HEK293 (cell line): ENCODE measurements around the gene ICOS.
"Not testable (repeated sequence)": the region's sequence is repeated elsewhere in the genome, so short reads cannot be mapped to it uniquely, and the experiment has no call there.

Experiments
- CTCF ChIA-PET: fragments of 350-600 bp; formaldehyde crosslinking; extraction: SDS; loops from one replicate; lab custom pipeline; 2021; ENCODE audit warnings: antibody characterized with exemption; lab: Yijun Ruan, JAX
- POLR2A ChIA-PET: fragments of 300-600 bp; formaldehyde crosslinking; extraction: SDS; loops from one replicate; lab custom pipeline; 2020; ENCODE audit warnings: antibody characterized with exemption, inconsistent platforms; lab: Yijun Ruan, JAX
- H3K27ac ChIP-seq: fragments of 200-500 bp; sonication (Bioruptor generic); 2 replicates; pipeline ENCODE4 v1.5.1; 2014; ENCODE audit warnings: low read depth, low read length, control low read depth, inconsistent platforms; ENCODE audit errors: extremely low read depth
- H3K36me3 ChIP-seq, 2 experiments: fragments of 200-500 bp in 1 of 2; sonication (Bioruptor generic) in 1 of 2; 1 replicate in 1 of 2; 2 replicates in 1 of 2; pipeline ENCODE4 v1.5.1; 2014 to 2017; ENCODE audit warnings: inconsistent platforms in 2 of 2, low read length in 2 of 2; ENCODE audit not compliant: control insufficient read depth in 2 of 2, insufficient read depth in 1 of 2
- H3K4me1 ChIP-seq: fragments of 200-500 bp; sonication (Bioruptor generic); 2 replicates; pipeline ENCODE4 v1.5.1; 2014; ENCODE audit warnings: mild to moderate bottlenecking, low read length, inconsistent platforms; ENCODE audit not compliant: control insufficient read depth, insufficient read depth
- H3K4me3 ChIP-seq: 2 replicates; pipeline ENCODE4 v1.5.1; 2011; ENCODE audit warnings: low read depth, mild to moderate bottlenecking, control low read depth, low read length, moderate library complexity
- H3K9me3 ChIP-seq: fragments of 200-500 bp; sonication (Bioruptor generic); 2 replicates; pipeline ENCODE4 v1.5.1; 2014; ENCODE audit warnings: low read depth, low read length, inconsistent platforms; ENCODE audit not compliant: control insufficient read depth, insufficient read depth
- HOXA7 ChIP-seq: sonication (generic); formaldehyde crosslinking; IDR thresholded peaks from 2 replicates; pipeline ENCODE4 v1.8.1; 2022; ENCODE audit warnings: missing genetic modification reagents, borderline replicate concordance
- KLF10 ChIP-seq: fragments of 450-650 bp; IDR thresholded peaks from 2 replicates; pipeline ENCODE4 v1.5.1; 2018; ENCODE audit warnings: missing biosample characterization, mild to moderate bottlenecking, missing genetic modification characterization
- PRDM4 ChIP-seq: fragments of 450-650 bp; formaldehyde crosslinking; IDR thresholded peaks from 2 replicates; pipeline ENCODE4 v1.5.1; 2017; ENCODE audit warnings: missing biosample characterization, missing genetic modification characterization
- SALL2 ChIP-seq: fragments of 450-650 bp; formaldehyde crosslinking; IDR thresholded peaks from 2 replicates; pipeline ENCODE4 v1.5.0; 2017; ENCODE audit warnings: missing biosample characterization, mild to moderate bottlenecking, missing genetic modification characterization, borderline replicate concordance
- SCRT1 ChIP-seq: fragments of 450-650 bp; formaldehyde crosslinking; IDR thresholded peaks from 2 replicates; pipeline ENCODE4 v1.5.1; 2016; ENCODE audit warnings: missing biosample characterization, missing genetic modification characterization, borderline replicate concordance
- YY1 ChIP-seq: fragments of 450-650 bp; formaldehyde crosslinking; IDR thresholded peaks from 2 replicates; pipeline ENCODE4 v1.5.1; 2018; ENCODE audit warnings: missing biosample characterization, missing genetic modification characterization
- ZBTB44 ChIP-seq: fragments of 450-650 bp; IDR thresholded peaks from 2 replicates; pipeline ENCODE4 v1.5.1; 2018; ENCODE audit warnings: missing biosample characterization, mild to moderate bottlenecking, missing genetic modification characterization
- ZNF112 ChIP-seq: fragments of 450-650 bp; formaldehyde crosslinking; IDR thresholded peaks from 2 replicates; pipeline ENCODE4 v1.5.0; 2017; ENCODE audit warnings: missing biosample characterization, missing genetic modification characterization
- ZNF148 ChIP-seq: fragments of 450-650 bp; formaldehyde crosslinking; IDR thresholded peaks from 2 replicates; pipeline ENCODE4 v1.5.0; 2017; ENCODE audit warnings: missing biosample characterization, missing genetic modification characterization, borderline replicate concordance
- ZNF169 ChIP-seq: fragments of 450-650 bp; formaldehyde crosslinking; IDR thresholded peaks from 2 replicates; pipeline ENCODE4 v1.5.1; 2016; ENCODE audit warnings: missing biosample characterization, missing genetic modification characterization
- ZNF221 ChIP-seq: fragments of 450-650 bp; formaldehyde crosslinking; IDR thresholded peaks from 2 replicates; pipeline ENCODE4 v1.5.1; 2017; ENCODE audit warnings: missing biosample characterization, missing genetic modification characterization, borderline replicate concordance
- ZNF248 ChIP-seq: fragments of 450-650 bp; formaldehyde crosslinking; IDR thresholded peaks from 2 replicates; pipeline ENCODE4 v1.5.1; 2017; ENCODE audit warnings: missing biosample characterization, missing genetic modification characterization
- ZNF350 ChIP-seq: fragments of 450-650 bp; formaldehyde crosslinking; IDR thresholded peaks from 2 replicates; pipeline ENCODE4 v1.5.0; 2017; ENCODE audit warnings: missing biosample characterization, mild to moderate bottlenecking, missing genetic modification characterization
- ZNF514 ChIP-seq: fragments of 450-650 bp; formaldehyde crosslinking; IDR thresholded peaks from 2 replicates; pipeline ENCODE4 v1.5.1; 2016; ENCODE audit warnings: missing biosample characterization, missing genetic modification characterization
- ZNF518A ChIP-seq: fragments of 450-650 bp; formaldehyde crosslinking; conservative IDR thresholded peaks from 2 replicates; pipeline ENCODE4 v1.5.1; 2016; ENCODE audit warnings: low read depth, missing biosample characterization, missing genetic modification characterization
- ZNF558 ChIP-seq: fragments of 450-650 bp; formaldehyde crosslinking; IDR thresholded peaks from 2 replicates; pipeline ENCODE4 v1.5.1; 2016; ENCODE audit warnings: missing biosample characterization, missing genetic modification characterization
- ZNF596 ChIP-seq: fragments of 450-650 bp; IDR thresholded peaks from 2 replicates; pipeline ENCODE4 v1.5.0; 2018; ENCODE audit warnings: missing biosample characterization, mild to moderate bottlenecking, missing genetic modification characterization, moderate library complexity
- ZNF600 ChIP-seq: fragments of 450-650 bp; formaldehyde crosslinking; IDR thresholded peaks from 2 replicates; pipeline ENCODE4 v1.5.1; 2016; ENCODE audit warnings: missing biosample characterization, missing genetic modification characterization
- ZNF626 ChIP-seq: fragments of 450-650 bp; sonication (Bioruptor Pico); formaldehyde crosslinking; IDR thresholded peaks from 2 replicates; pipeline ENCODE4 v1.5.1; 2018; ENCODE audit warnings: missing biosample characterization, missing genetic modification characterization, inconsistent platforms
- ZNF654 ChIP-seq: fragments of 450-650 bp; formaldehyde crosslinking; IDR thresholded peaks from 2 replicates; pipeline ENCODE4 v1.5.1; 2016; ENCODE audit warnings: low read depth, missing biosample characterization, missing genetic modification characterization
- ZNF701 ChIP-seq: fragments of 450-650 bp; formaldehyde crosslinking; IDR thresholded peaks from 2 replicates; pipeline ENCODE4 v1.5.1; 2016; ENCODE audit warnings: missing biosample characterization, missing genetic modification characterization

ICOS gene

GRCh38 chr2:203928849-203929248 is 7.7 kb upstream of the ICOS start:
- H3K4me3 ChIP-seq: no peak overlapping the region
- ChIA-PET POLR2A (no interaction called here), CTCF (interaction anchor here (0.9 to 1.5 kb wide), 3 partner anchors 10 to 94 kb away, joined by 3 to 4 read pairs (median 3); no protein-coding TSS in a partner anchor)
- H3K9me3 ChIP-seq: no peaks in the 10 kb centered on the region
- H3K27ac ChIP-seq: no peak overlapping the region
- H3K36me3 ChIP-seq: no peaks in the 10 kb centered on the region
- no peaks in the 10 kb centered on the region for H3K4me1 ChIP-seq
- TF ChIP-seq ZNF248 (tag by site-specific recombination) (no peak), ZNF654 (peak; percentile 39)

GRCh38 chr2:203931262-203931661 is 5.3 kb upstream of the ICOS start:
- H3K27ac ChIP-seq, H3K36me3 ChIP-seq, H3K4me3 ChIP-seq, CTCF ChIA-PET, POLR2A ChIA-PET, H3K9me3 ChIP-seq, H3K4me1 ChIP-seq: not testable (repeated sequence)

GRCh38 chr2:203934041-203934492 is 2.5 kb upstream of the ICOS start:
- Histone ChIP-seq H3K36me3 (no peaks in the 10 kb centered on the region), H3K4me3 (no peak overlapping the region), H3K27ac (no peak overlapping the region), H3K9me3 (no peaks in the 10 kb centered on the region), H3K4me1 (no peaks in the 10 kb centered on the region)
- POLR2A ChIA-PET: no interaction called here
- TF ChIP-seq YY1 (no peak), ZNF148 (tag by site-specific recombination) (no peak), ZNF558 (tag by site-specific recombination) (no peak), ZNF626 (tag by site-specific recombination) (no peak), HOXA7 (CRISPR knock-in tag) (no peak), ZNF518A (tag by site-specific recombination) (no peak), ZNF701 (tag by site-specific recombination) (no peak), ZNF169 (tag by site-specific recombination) (no peak), PRDM4 (tag by site-specific recombination) (no peak), ZBTB44 (tag by site-specific recombination) (no peak), ZNF596 (tag by site-specific recombination) (no peak), ZNF350 (tag by site-specific recombination) (no peak), SCRT1 (tag by site-specific recombination) (no peak), ZNF514 (tag by site-specific recombination) (no peak), SALL2 (tag by site-specific recombination) (no peak), ZNF112 (tag by site-specific recombination) (no peak), ZNF221 (tag by site-specific recombination) (no peak), KLF10 (tag by site-specific recombination) (no peak), ZNF600 (no peak)
- CTCF ChIA-PET: interaction anchor here (0.6 to 1.3 kb wide), 2 partner anchors 24 to 244 kb away, joined by 3 to 5 read pairs; no protein-coding TSS in a partner anchor
